Duodenal mucosa (tissue), 2 donors: ENCODE results near the gene ANKRD53.
A peak's percentile ranks its signal among the peaks of the same experiment; 100 is the strongest.

ENCODE experiments used
- H3K27ac ChIP-seq: one replicate; pipeline ENCODE4 v1.7.0; 2013; ENCODE audit warnings: low read depth, low read length
- H3K27me3 ChIP-seq, 2 donors: one replicate each; pipeline ENCODE4 v1.7.0; 2013; ENCODE audit warnings: low read length in 2 of 2, control low read depth in 1 of 2; ENCODE audit not compliant: insufficient read depth in 2 of 2, control insufficient read depth in 1 of 2
- H3K36me3 ChIP-seq, 2 donors: one replicate each; pipeline ENCODE4 v1.7.0; 2013; ENCODE audit warnings: low read length in 2 of 2, control low read depth in 1 of 2; ENCODE audit not compliant: insufficient read depth in 2 of 2, control insufficient read depth in 1 of 2
- H3K4me1 ChIP-seq, 2 donors: one replicate each; pipeline ENCODE4 v1.7.0; 2013; ENCODE audit warnings: low read length in 2 of 2, control low read depth in 1 of 2; ENCODE audit not compliant: insufficient read depth in 2 of 2, control insufficient read depth in 1 of 2
- H3K4me3 ChIP-seq, 2 donors: one replicate each; pipeline ENCODE4 v1.7.0; 2013; ENCODE audit warnings: low read length in 2 of 2, low read depth in 1 of 2
- H3K9ac ChIP-seq, 2 donors: one replicate each; pipeline ENCODE4 v1.7.0; 2013; ENCODE audit warnings: low read length in 2 of 2, low read depth in 1 of 2
- H3K9me3 ChIP-seq, 2 donors: one replicate each; pipeline ENCODE4 v1.7.0; 2013; ENCODE audit warnings: low read length in 2 of 2, control low read depth in 1 of 2; ENCODE audit not compliant: control insufficient read depth in 1 of 2

The ANKRD53 gene

DNA sequence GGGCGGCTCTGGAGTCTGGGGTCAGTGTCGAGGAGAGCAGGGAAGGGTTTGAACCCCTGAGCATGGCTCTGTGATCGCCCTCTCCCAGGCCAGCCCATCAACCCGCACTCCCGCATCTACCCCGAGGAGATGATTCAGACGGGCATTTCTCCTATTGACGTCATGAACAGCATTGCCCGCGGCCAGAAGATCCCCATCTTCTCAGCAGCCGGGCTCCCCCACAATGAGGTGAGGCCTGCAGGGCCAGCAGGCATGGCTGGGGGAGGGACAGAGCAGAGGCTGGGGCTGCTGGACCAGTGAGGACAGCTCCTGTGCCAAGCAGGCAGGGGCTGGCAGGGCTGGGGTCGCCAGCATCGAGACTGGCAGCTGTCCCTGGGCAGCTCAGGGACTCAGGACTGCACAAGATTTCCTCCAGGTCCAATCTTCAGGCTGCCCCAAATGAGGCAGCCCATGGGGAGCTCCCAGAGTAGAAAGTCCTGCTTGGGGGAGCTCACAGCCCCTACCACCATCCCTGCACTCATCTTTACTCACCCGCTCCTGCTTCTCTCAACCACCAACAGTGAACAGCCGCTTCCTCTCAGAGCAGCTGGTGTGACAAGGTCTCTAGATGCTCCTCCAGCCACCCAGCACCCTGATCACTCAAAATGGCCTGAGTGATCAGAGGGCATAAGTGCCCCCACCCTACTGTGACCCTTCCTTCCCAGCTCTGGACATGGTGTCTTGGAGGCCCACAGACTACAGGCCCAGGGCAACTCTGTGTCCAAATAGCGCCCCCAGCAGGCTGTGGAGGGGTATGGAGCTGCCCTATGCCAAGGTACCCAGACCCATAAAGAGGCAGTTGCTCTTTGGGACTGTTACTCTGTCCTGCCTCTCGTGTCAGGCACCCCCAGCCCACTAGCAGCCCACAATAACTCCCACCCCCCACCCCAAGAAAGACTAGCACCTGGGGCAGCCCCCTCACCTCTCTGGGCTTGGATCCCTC is 18.3 kb upstream of the ANKRD53 start:
- Histone ChIP-seq H3K9ac (no peak overlapping the region), H3K36me3 (no peaks in the 10 kb centered on the region)

DNA sequence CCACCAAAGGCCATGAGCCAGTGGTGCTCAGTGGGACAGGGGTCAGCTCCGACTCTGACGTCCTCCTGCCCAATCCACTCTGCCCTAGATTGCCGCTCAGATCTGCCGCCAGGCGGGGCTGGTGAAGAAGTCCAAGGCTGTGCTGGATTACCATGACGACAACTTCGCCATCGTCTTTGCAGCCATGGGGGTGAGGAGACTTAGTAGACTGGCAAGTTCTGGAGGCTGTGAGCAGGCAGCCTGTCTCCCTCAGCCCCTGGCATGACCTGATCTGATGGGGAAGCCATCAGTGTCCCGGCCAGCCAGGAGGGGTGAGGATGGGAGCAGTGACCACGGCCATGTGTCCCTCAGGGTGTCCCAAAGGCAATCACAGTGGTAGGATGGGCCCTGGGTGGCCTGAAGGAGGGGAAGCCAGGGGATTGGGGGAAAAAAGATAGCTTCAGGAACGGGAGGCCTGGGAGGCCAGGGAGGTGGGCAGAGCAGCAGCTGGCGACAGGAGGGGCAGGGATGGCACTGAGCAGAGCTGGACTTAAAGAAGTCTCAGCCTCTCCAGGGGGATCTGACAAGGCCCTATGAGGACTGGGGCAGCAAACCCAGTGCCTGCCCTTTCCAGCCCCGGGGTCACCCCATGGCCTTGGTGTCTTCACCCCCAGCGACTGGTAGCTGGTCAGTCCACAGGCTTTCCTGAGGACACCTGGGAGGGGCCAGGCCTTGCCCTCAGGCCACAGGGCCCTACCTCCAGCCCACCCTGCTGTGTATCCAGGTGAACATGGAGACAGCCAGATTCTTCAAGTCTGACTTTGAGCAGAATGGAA is 17.4 kb upstream of the ANKRD53 start:
- Histone ChIP-seq H3K4me1 (peaks cover 4 to 10% of the 10 kb centered on the region in 2 donors), H3K9me3 (no peaks in the 10 kb centered on the region), H3K9ac (no peak overlapping the region), H3K27me3 (peaks cover 7 to 11% of the 10 kb centered on the region in 2 donors), H3K4me3 (no peak overlapping the region), H3K36me3 (no peaks in the 10 kb centered on the region), H3K27ac (no peak overlapping the region)

More for the DNA sequence above, 18.3 kb upstream of the ANKRD53 start:
- H3K4me1 ChIP-seq, result peaks cover 4 to 10% of the 10 kb centered on the region in 2 donors
- H3K27me3 ChIP-seq, result peaks cover 7 to 15% of the 10 kb centered on the region in 2 donors
- no peaks in the 10 kb centered on the region for H3K9me3 ChIP-seq
- no peak overlapping the region for H3K4me3 ChIP-seq
- no peak overlapping the region for H3K27ac ChIP-seq

GRCh38 chr2:70961648-70961994 is 16.8 kb upstream of the ANKRD53 start:
- Histone ChIP-seq H3K9ac (no peak overlapping the region), H3K4me3 (no peak overlapping the region), H3K36me3 (no peaks in the 10 kb centered on the region), H3K4me1 (peaks cover 4 to 10% of the 10 kb centered on the region in 2 donors), H3K27me3 (peaks cover 7 to 11% of the 10 kb centered on the region in 2 donors), H3K27ac (no peak overlapping the region), H3K9me3 (no peaks in the 10 kb centered on the region)

DNA sequence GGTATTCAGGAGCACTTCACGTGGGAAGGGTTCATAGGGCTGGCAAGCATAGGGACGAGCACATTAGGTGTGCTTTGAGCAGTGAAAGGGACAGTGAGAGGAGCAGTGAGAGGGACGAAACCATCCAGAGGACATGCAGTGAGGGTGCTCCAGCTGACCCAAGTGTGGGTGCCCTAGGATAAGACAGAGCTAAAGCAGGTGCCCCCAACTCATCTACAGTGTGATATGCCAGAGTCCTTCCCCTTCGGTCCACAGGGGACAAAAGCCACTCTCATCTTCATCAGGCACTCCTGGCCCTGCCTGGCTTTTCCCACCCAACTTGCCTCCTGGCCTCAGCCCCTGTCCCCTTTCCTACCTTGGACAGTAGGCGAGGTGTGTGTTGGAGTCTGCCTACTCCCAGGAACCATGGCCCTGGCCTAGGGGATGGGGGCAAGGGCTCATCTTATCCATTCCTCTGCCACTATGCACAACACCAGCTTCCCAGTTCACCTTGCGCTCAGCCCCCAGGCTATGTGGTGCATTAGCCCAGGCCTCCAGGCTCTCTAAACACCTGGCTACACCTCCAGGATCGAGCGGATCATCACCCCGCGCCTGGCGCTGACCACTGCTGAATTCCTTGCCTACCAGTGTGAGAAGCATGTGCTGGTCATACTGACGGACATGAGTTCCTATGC is 16.1 kb upstream of the ANKRD53 start:
- H3K27me3 ChIP-seq, result peaks cover 7 to 11% of the 10 kb centered on the region in 2 donors
- no peak overlapping the region for H3K4me3 ChIP-seq
- no peak overlapping the region for H3K27ac ChIP-seq
- no peak overlapping the region for H3K9ac ChIP-seq
- H3K4me1 ChIP-seq, result peaks cover 2 to 10% of the 10 kb centered on the region in 2 donors
- no peaks in the 10 kb centered on the region for H3K9me3 ChIP-seq
- no peaks in the 10 kb centered on the region for H3K36me3 ChIP-seq

- H3K4me1 ChIP-seq, result peaks cover 0 to 3% of the 10 kb centered on the region in 2 donors
- peaks cover 7 to 11% of the 10 kb centered on the region in 2 donors for H3K27me3 ChIP-seq
- no peak overlapping the region for H3K9ac ChIP-seq
- no peak overlapping the region for H3K27ac ChIP-seq
- H3K36me3 ChIP-seq, result no peaks in the 10 kb centered on the region
- no peaks in the 10 kb centered on the region for H3K9me3 ChIP-seq
- H3K4me3 ChIP-seq, result no peak overlapping the region
Observed at GRCh38 chr2:70962885-70963878, 15.2 kb upstream of the ANKRD53 start.

- Histone ChIP-seq H3K9ac (no peak overlapping the region), H3K27ac (no peak overlapping the region), H3K4me1 (no peaks in the 10 kb centered on the region), H3K36me3 (no peaks in the 10 kb centered on the region), H3K27me3 (peaks cover 7 to 11% of the 10 kb centered on the region in 2 donors), H3K9me3 (no peaks in the 10 kb centered on the region), H3K4me3 (no peak overlapping the region)
Observed at GRCh38 chr2:70964133-70964532, 14.3 kb upstream of the ANKRD53 start.

DNA sequence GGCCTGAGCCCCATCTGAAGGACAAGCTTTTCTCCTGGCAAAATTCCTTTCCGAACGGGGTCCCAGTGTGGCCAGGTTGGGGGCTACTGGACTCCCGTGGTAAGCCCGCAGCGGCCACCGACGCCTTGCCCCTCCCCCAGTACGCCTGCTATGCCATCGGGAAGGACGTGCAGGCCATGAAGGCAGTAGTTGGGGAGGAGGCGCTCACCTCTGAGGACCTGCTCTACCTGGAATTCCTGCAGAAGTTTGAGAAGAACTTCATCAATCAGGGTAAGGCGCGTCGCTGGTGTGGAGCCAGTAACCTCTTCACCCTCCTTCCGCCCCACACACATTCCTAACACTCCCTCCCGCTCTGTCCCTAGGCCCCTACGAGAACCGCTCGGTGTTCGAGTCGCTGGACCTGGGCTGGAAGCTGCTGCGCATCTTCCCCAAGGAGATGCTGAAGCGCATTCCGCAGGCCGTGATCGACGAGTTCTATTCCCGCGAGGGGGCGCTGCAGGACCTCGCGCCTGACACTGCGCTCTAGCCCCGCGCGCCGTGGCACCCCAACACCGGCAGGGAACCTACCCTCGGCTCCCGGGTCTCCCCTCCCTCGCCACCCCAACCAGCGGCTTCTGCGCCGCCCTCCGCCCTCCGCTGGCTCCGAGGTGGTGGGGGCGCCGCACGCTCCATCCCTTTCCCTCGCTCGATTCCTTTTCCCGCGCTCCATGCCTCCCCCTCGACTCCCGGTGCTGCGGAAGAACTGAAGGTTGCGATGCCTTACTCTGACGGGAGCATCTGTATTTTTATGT is 13.6 kb upstream of the ANKRD53 start:
- H3K4me3 ChIP-seq, result peak overlapping the region; percentile 48
- no peaks in the 10 kb centered on the region for H3K4me1 ChIP-seq
- peak overlapping the region in 1 of 2 donors; percentile 16 for H3K9ac ChIP-seq
- no peak overlapping the region for H3K27ac ChIP-seq
- H3K36me3 ChIP-seq, result no peaks in the 10 kb centered on the region
- no peaks in the 10 kb centered on the region for H3K9me3 ChIP-seq
- H3K27me3 ChIP-seq, result peaks cover 7 to 11% of the 10 kb centered on the region in 2 donors

DNA sequence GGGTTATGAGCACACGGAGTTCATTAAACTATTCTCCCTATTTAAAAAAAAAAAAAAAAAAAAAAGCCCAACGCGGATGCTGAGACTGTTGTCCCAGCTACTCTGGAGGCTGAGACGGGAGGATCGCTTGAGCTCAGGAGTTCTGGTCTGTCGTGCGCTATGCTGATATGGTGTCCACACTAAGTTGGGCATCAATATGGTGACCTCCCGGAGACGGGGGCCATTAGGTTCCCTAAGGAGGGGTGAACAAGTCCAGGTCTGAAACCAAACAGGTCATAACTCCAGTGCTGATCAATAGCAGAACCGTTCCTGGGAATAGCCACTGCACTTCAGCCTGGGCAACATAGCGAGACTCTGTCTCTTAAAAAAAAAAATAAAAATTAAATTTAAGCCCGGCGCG is 12.9 kb upstream of the ANKRD53 start:
- peak overlapping the region in 1 of 2 donors; percentile 16 for H3K9ac ChIP-seq
- no peaks in the 10 kb centered on the region for H3K36me3 ChIP-seq
- H3K9me3 ChIP-seq, result no peaks in the 10 kb centered on the region
- no peaks in the 10 kb centered on the region for H3K4me1 ChIP-seq
- no peak overlapping the region for H3K4me3 ChIP-seq
- no peak overlapping the region for H3K27ac ChIP-seq
- peaks cover 7 to 11% of the 10 kb centered on the region in 2 donors for H3K27me3 ChIP-seq
